Activated CD4-positive, alpha-beta memory T cell treated with anti-CD3 and anti-CD28 coated beads for 36 hours (primary cell): ENCODE data around the gene GIGYF2. TPM values are rescaled to one million over a fixed set of nuclear protein-coding genes. Genes with fewer than 3 reads are reported as not detected.

Experiments
- CTCF ChIA-PET: fragments of 350-600 bp; sonication (Branson Sonifier 250); formaldehyde crosslinking; loops from one replicate; lab custom pipeline; 2021; ENCODE audit warnings: antibody characterized with exemption, inconsistent platforms; lab: Charles Lee
- POLR2A ChIA-PET: fragments of 350-600 bp; sonication (Branson Sonifier 250); formaldehyde crosslinking; loops from one replicate; lab custom pipeline; 2021; ENCODE audit warnings: antibody characterized with exemption; lab: Charles Lee
- DNase-seq: peaks from one replicate; pipeline ENCODE4 v3.0.0-alpha.2; 2020
- H3K27ac Mint-ChIP-seq: one replicate; pipeline ENCODE4 v1.8.0; 2021; ENCODE audit warnings: mixed read lengths
- H3K27me3 Mint-ChIP-seq: one replicate; pipeline ENCODE4 v1.8.0; 2021; ENCODE audit warnings: mixed read lengths
- H3K36me3 Mint-ChIP-seq: one replicate; pipeline ENCODE4 v1.8.0; 2021; ENCODE audit warnings: mixed read lengths
- H3K4me1 Mint-ChIP-seq: one replicate; pipeline ENCODE4 v1.8.0; 2021; ENCODE audit warnings: low read depth, mixed read lengths
- H3K4me3 Mint-ChIP-seq: one replicate; pipeline ENCODE4 v1.8.0; 2021; ENCODE audit warnings: mild to moderate bottlenecking, mixed read lengths
- H3K9me3 Mint-ChIP-seq: one replicate; pipeline ENCODE4 v1.8.0; 2021; ENCODE audit warnings: mixed read lengths
- intact Hi-C: fragments of 100-400 bp; cut with micrococcal nuclease; formaldehyde crosslinking; loops from one replicate; pipeline ENCODE4 v1.15.1; 2023
- total RNA-seq, 2 experiments: library from RNA; stranded (reverse); gene quantifications; one replicate each; pipeline ENCODE4 v1.2.3, GENCODE V29; 2021

Gene GIGYF2
- total RNA-seq, 2 experiments from 2014 or later, result 50.0 to 51.4 TPM

DNA sequence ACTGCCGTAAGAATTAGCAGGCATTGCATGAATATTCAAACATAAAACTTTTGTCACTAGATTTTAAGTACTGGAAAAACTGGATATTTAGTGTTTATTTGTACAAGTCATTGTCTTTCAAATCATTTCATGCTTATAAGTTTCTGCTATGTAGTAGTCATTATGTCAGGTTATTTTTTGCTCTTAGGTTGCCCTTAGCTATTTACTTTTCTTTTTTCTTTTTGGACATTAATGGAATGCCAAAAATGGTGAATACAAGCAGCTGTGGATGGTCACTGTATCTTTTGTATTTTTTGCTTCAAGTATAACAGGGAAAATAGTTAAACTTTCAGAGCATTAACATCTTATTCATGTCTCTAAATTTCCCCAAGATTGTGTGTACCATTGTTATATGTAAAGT, 97.8 kb downstream of the GIGYF2 start:
- ChIA-PET POLR2A (no interaction called here), CTCF (interaction anchor here (1.3 kb wide), 1 partner anchor 9 kb away, joined by 3 read pairs; no protein-coding TSS in a partner anchor)
- no peak overlapping the region for H3K4me3 Mint-ChIP-seq
- H3K36me3 Mint-ChIP-seq, result peaks cover 50% of the 10 kb centered on the region
- H3K27ac Mint-ChIP-seq, result no peak overlapping the region
- H3K4me1 Mint-ChIP-seq, result no peaks in the 10 kb centered on the region
- H3K9me3 Mint-ChIP-seq, result no peaks in the 10 kb centered on the region
- intact Hi-C loops, result no loop called here
- DNase-seq, result no peak
- H3K27me3 Mint-ChIP-seq, result no peaks in the 10 kb centered on the region

DNA sequence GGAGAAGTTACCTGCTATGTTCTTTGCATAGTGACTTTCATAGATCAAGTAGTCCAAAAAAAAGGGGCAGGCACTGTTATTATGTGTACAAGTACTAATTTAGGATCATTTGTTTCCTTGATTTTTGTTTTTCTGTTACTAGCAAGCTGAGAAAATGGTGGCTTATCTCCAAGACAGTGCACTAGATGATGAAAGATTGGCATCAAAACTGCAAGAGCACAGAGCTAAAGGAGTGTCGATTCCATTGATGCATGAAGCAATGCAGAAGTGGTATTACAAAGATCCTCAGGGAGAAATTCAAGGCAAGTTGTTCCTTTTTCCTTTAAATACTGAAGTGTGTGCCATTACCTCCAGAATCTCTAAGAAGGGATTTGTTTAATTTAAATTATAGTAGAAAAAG, 98.8 kb downstream of the GIGYF2 start:
- Mint-ChIP-seq H3K9me3 (no peaks in the 10 kb centered on the region), H3K27me3 (no peaks in the 10 kb centered on the region), H3K4me1 (no peaks in the 10 kb centered on the region), H3K27ac (no peak overlapping the region), H3K4me3 (no peak overlapping the region), H3K36me3 (peaks cover 50% of the 10 kb centered on the region)
- CTCF ChIA-PET, result no interaction called here
- intact Hi-C loops, result no loop called here
- DNase-seq, result no peak
- POLR2A ChIA-PET, result no interaction called here

GRCh38 chr2:232798187-232798586, 101.1 kb downstream of the GIGYF2 start:
- CTCF ChIA-PET, result no interaction called here
- peaks cover 11% of the 10 kb centered on the region for H3K9me3 Mint-ChIP-seq
- no peaks in the 10 kb centered on the region for H3K27me3 Mint-ChIP-seq
- intact Hi-C loops, result no loop called here
- H3K4me3 Mint-ChIP-seq, result no peak overlapping the region
- H3K27ac Mint-ChIP-seq, result no peak overlapping the region
- no peak for DNase-seq
- POLR2A ChIA-PET, result no interaction called here
- no peaks in the 10 kb centered on the region for H3K4me1 Mint-ChIP-seq
- H3K36me3 Mint-ChIP-seq, result peaks cover 59% of the 10 kb centered on the region

GRCh38 chr2:232800166-232800565, 103.0 kb downstream of the GIGYF2 start:
- intact Hi-C loops, result no loop called here
- Mint-ChIP-seq H3K9me3 (peaks cover 11% of the 10 kb centered on the region), H3K36me3 (peaks cover 61% of the 10 kb centered on the region), H3K27ac (no peak overlapping the region), H3K27me3 (no peaks in the 10 kb centered on the region), H3K4me1 (no peaks in the 10 kb centered on the region), H3K4me3 (no peak overlapping the region)
- CTCF ChIA-PET, result interaction anchor here (0.6 kb wide), 1 partner anchor 11 kb away, joined by 3 read pairs; no protein-coding TSS in a partner anchor
- DNase-seq, result no peak
- POLR2A ChIA-PET, result no interaction called here

GRCh38 chr2:232802091-232802490, 105.0 kb downstream of the GIGYF2 start:
- H3K4me1 Mint-ChIP-seq, result no peaks in the 10 kb centered on the region
- no peaks in the 10 kb centered on the region for H3K27me3 Mint-ChIP-seq
- H3K27ac Mint-ChIP-seq, result no peak overlapping the region
- H3K9me3 Mint-ChIP-seq, result peaks cover 11% of the 10 kb centered on the region
- CTCF ChIA-PET, result no interaction called here
- POLR2A ChIA-PET, result no interaction called here
- DNase-seq, result no peak
- peaks cover 59% of the 10 kb centered on the region for H3K36me3 Mint-ChIP-seq
- no peak overlapping the region for H3K4me3 Mint-ChIP-seq
- intact Hi-C loops, result no loop called here

DNA sequence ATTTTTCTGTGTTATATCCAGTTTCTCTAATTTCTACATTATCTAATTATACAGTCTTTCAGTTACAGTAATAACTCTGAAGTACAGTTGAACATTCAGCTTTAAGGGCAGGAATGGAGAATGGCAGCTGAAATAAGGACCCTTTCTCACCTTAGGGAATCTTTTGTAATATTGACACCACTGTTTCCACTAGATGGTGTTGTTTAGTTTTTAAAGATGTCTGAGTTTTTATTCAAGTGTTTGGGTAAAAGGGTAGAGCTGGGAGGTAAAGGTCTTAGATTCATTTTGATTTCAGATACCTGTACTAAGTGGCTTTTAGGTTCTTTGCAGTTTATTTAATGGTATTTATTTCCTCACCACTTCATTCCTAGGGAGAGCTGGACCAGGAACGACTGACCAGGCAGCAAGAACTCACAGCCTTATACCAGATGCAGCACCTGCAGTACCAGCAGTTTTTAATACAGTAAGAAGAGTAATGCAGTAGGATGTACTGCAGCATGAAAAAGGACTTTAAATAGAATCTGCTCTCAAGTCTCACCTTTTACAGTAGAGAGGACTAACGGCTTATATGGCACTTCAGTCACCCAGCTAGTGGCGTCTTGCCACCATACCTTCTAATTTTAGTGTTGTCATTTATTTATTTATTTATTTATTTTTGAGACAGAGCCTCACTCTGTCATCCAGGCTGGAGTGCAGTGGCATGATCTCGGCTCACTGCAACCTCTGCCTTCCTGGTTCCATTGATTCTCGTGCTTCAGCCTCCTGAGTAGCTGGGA, 112.4 kb downstream of the GIGYF2 start:
- Mint-ChIP-seq H3K27me3 (no peaks in the 10 kb centered on the region), H3K4me3 (no peak overlapping the region), H3K9me3 (no peaks in the 10 kb centered on the region), H3K4me1 (peaks cover 2% of the 10 kb centered on the region), H3K36me3 (peaks cover 36% of the 10 kb centered on the region), H3K27ac (no peak overlapping the region)
- ChIA-PET CTCF (interaction anchor here (1.8 kb wide), 1 partner anchor 244 kb away, joined by 7 read pairs; no protein-coding TSS in a partner anchor), POLR2A (no interaction called here)
- intact Hi-C loops, result no loop called here
- no peak for DNase-seq

DNA sequence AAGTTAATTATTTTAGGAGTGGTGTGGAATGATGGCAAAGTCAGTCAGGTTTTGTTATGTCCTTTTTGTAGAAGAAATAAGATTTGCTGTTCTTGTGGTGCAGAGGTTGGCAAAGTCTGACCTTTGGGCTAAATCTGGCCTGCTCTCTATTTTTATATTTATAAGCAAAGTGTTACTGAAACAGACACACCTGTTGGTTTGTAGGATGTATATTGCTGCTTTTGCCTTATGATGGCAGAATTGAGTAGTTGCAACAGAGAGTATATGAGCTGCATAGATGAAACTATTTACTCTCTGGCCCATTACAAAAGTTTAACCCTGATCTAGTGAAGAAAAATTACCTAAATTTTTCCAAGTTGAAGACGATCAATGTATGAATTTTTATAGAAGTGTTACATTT, 113.3 kb downstream of the GIGYF2 start:
- POLR2A ChIA-PET, result no interaction called here
- no peak overlapping the region for H3K27ac Mint-ChIP-seq
- intact Hi-C loops, result no loop called here

GRCh38 chr2:232815569-232815968, 118.4 kb downstream of the GIGYF2 start:
- intact Hi-C loops, result no loop called here
- DNase-seq, result no peak
- ChIA-PET CTCF (no interaction called here), POLR2A (no interaction called here)
- no peak overlapping the region for H3K4me3 Mint-ChIP-seq
- peaks cover 2% of the 10 kb centered on the region for H3K4me1 Mint-ChIP-seq
- H3K36me3 Mint-ChIP-seq, result peaks cover 33% of the 10 kb centered on the region
- no peaks in the 10 kb centered on the region for H3K9me3 Mint-ChIP-seq
- no peaks in the 10 kb centered on the region for H3K27me3 Mint-ChIP-seq
- H3K27ac Mint-ChIP-seq, result no peak overlapping the region

More for the DNA sequence above, 113.3 kb downstream of the GIGYF2 start:
- Mint-ChIP-seq H3K4me1 (peaks cover 2% of the 10 kb centered on the region), H3K27me3 (no peaks in the 10 kb centered on the region), H3K4me3 (no peak overlapping the region), H3K9me3 (no peaks in the 10 kb centered on the region), H3K36me3 (peaks cover 37% of the 10 kb centered on the region)
- DNase-seq, result no peak
- CTCF ChIA-PET, result interaction anchor here (0.7 to 0.8 kb wide), 2 partner anchors 10 to 53 kb away, joined by 3 read pairs; no protein-coding TSS in a partner anchor

- no peaks in the 10 kb centered on the region for H3K9me3 Mint-ChIP-seq
- no peaks in the 10 kb centered on the region for H3K27me3 Mint-ChIP-seq
- no peak for DNase-seq
- H3K4me3 Mint-ChIP-seq, result no peak overlapping the region
- H3K4me1 Mint-ChIP-seq, result no peaks in the 10 kb centered on the region
- no peak overlapping the region for H3K27ac Mint-ChIP-seq
- H3K36me3 Mint-ChIP-seq, result peaks cover 32% of the 10 kb centered on the region
- ChIA-PET POLR2A (interaction anchor here (0.7 kb wide), 1 partner anchor 13 kb away, joined by 3 read pairs; no protein-coding TSS in a partner anchor), CTCF (no interaction called here)
- intact Hi-C loops, result no loop called here
Observed at GRCh38 chr2:232816657-232817056, 119.5 kb downstream of the GIGYF2 start.

GRCh38 chr2:232817756-232818155, 120.6 kb downstream of the GIGYF2 start:
- H3K9me3 Mint-ChIP-seq, result no peaks in the 10 kb centered on the region
- no peak for DNase-seq
- H3K4me1 Mint-ChIP-seq, result no peaks in the 10 kb centered on the region
- intact Hi-C loops, result no loop called here
- H3K27me3 Mint-ChIP-seq, result no peaks in the 10 kb centered on the region
- ChIA-PET CTCF (interaction anchor here (0.6 to 1.2 kb wide), 2 partner anchors 23 to 212 kb away, joined by 3 to 4 read pairs; no protein-coding TSS in a partner anchor), POLR2A (no interaction called here)
- no peak overlapping the region for H3K27ac Mint-ChIP-seq
- no peak overlapping the region for H3K4me3 Mint-ChIP-seq
- H3K36me3 Mint-ChIP-seq, result peaks cover 32% of the 10 kb centered on the region

GRCh38 chr2:232829988-232830387, 132.9 kb downstream of the GIGYF2 start:
- Mint-ChIP-seq H3K9me3 (peaks cover 4% of the 10 kb centered on the region), H3K4me1 (peaks cover 5% of the 10 kb centered on the region), H3K36me3 (peaks cover 40% of the 10 kb centered on the region), H3K4me3 (no peak overlapping the region), H3K27me3 (no peaks in the 10 kb centered on the region), H3K27ac (no peak overlapping the region)
- ChIA-PET POLR2A (no interaction called here), CTCF (no interaction called here)
- intact Hi-C loops, result no loop called here
- DNase-seq, result no peak

DNA sequence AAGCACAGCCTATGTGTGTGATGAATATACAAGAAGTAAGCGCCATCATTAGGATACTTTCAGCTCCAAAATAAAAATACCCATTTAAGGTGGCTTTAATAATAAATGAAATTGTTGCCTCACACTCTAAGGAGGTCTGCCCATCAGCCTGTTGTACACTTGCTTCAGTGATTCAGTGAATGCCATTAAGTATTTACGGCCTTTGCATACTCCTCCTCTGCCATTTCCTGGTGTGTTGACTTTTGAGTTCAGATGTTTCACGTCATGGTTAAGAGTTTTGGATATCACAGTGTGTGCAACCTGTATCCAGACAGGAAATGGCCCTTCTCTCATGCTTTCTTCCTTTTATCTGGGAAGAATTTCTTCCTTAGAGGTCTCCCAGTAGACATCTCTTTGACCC, 134.4 kb downstream of the GIGYF2 start:
- ChIA-PET POLR2A (no interaction called here), CTCF (no interaction called here)
- H3K36me3 Mint-ChIP-seq, result peaks cover 33% of the 10 kb centered on the region
- H3K9me3 Mint-ChIP-seq, result no peaks in the 10 kb centered on the region
- H3K4me3 Mint-ChIP-seq, result no peak overlapping the region
- no peak for DNase-seq
- H3K27me3 Mint-ChIP-seq, result no peaks in the 10 kb centered on the region
- intact Hi-C loops, result no loop called here
- H3K27ac Mint-ChIP-seq, result no peak overlapping the region
- H3K4me1 Mint-ChIP-seq, result peaks cover 6% of the 10 kb centered on the region

GRCh38 chr2:232833830-232834229, 136.7 kb downstream of the GIGYF2 start:
- DNase-seq, result no peak
- Mint-ChIP-seq H3K27ac (peak overlapping the region; percentile 6), H3K4me1 (peaks cover 23% of the 10 kb centered on the region), H3K4me3 (no peak overlapping the region), H3K27me3 (no peaks in the 10 kb centered on the region), H3K9me3 (no peaks in the 10 kb centered on the region), H3K36me3 (peaks cover 34% of the 10 kb centered on the region)
- intact Hi-C loops, result no loop called here
- ChIA-PET CTCF (no interaction called here), POLR2A (no interaction called here)
